Limb (tissue), 2 donors: ENCODE measurements around the gene SOCS7.

Experiments
- DNase-seq, 2 donors: peaks; one replicate each; pipeline ENCODE4 v3.0.0-alpha.2; 2016; ENCODE audit errors: extremely low spot score in 2 of 2

Gene SOCS7

GRCh38 chr17:38351412-38352222 is at the start of gene SOCS7:
Gene SOCS7, plus strand, starts transcription at chr17:38351844. Its CDS starts 209 bp downstream, at chr17:38352053.
- DNase-seq: peak; percentile 94 to 98

DNA sequence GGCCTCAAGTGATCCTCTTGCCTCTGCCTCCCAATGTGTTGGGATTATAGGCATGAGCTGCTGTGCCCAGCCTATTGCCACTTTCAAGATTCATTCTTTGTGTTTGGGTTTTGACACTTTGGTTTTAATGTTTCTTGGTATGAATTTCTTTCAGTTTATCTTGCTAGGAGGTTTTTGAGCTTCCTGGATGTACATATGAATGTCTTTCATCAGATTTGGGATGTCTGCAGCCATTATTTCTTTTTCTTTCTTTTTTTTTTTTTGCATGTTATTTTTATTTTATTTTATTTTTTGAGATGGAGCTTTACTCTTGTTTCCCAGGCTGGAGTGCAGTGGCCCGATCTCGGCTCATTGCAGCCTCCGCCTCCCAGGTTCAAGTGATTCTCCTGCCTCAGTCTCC is 36.1 kb upstream of the SOCS7 start:
- DNase-seq: no peak

GRCh38 chr17:38317081-38317480 is 34.6 kb upstream of the SOCS7 start:
- DNase-seq: no peak

GRCh38 chr17:38320482-38320881 is 31.2 kb upstream of the SOCS7 start:
- no peak for DNase-seq

- DNase-seq: peak; percentile 26 to 74
Observed at GRCh38 chr17:38322156-38322779, 29.4 kb upstream of the SOCS7 start.

DNA sequence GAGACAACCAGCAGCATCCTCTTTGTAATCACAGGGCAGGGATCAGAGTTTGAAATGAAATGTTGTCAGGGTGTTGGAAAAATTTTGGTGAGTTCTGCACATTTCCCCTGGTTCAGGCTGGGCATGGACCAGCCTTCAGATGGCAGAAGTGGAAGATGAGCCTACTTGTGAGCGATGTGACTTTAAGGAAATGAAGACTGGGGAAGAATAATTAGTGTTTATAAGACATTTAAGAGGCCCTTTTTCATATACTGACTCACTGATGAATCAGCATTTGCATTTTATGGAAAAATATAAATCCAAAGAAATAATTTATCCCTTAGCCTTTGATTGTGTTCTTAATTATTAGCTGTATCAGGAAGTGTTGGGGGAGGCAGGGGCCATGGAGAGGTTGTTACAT is 28.7 kb upstream of the SOCS7 start:
- DNase-seq: no peak

- no peak for DNase-seq
Observed at GRCh38 chr17:38324141-38324697, 27.4 kb upstream of the SOCS7 start.

DNA sequence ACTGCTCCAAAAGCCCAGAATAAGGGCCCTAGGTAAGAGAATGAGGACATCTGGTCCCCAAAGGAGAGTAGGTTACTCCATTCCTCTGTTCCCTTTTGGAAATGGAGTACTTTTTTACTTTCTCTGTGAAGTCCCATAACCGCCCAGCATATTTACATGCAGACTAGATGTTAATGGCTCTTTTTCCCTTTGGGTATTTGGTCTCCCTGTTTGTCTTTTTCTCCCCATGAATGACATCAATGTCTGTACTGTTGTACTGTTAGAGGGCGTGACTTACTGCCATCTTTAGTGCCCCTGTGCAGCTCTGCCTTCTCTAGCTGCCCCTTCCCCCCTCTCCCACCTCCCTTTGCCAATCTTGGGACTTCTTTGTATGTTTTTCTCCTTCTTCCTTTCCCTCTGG is 26.9 kb upstream of the SOCS7 start:
- no peak for DNase-seq

DNA sequence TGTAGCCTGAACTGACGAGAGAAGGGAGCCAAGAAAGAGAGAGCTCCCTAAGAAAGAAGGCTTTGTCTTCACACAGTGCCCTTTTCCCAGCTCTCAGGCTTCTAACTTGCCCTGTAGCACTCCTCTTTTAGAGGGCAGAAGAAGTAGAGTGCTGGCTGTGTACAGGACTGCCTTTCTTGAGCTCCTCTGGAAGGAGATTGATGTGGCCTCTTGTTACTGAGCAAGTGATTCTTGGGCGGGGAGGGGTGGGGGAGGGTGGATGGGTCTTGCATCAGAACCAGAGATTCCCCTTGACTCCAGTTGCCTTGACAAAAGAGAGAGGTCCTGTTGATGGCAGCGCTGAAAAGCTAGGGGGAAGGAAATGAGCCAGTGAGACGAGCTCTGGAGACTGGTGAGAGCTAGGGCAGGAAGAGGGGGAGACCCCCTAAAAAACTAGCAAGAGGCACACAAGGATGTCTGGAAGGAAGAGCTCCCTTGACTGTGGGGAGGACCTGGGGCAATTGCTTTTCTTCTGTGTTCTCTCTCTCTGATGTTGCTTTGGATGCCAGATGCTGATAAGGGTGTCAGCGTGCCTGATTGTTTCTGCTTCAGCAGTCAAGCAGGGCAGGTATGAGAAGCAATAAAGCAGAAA is 26.3 kb upstream of the SOCS7 start:
- no peak for DNase-seq

GRCh38 chr17:38326996-38327792 is 24.4 kb upstream of the SOCS7 start:
- no peak for DNase-seq

DNA sequence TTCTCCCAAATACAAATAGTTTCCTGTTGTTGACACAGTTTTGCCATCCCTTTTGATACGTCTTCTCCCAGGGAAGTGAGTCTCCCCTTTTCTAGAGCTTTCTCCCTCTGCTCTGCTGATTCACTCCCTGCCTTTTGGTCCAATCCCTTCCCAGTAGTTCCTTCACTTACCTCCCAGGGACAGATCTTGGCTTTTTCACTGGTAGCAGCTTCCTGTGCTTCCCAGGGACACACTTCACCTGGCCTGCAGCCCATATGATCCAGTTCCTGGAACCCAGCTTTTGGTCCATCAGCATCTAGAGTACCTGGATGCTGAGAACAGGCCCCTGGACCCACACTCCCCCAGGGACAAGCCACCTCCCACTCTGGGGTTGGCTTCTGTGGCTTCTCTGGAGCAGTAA is 23.7 kb upstream of the SOCS7 start:
- no peak for DNase-seq

DNA sequence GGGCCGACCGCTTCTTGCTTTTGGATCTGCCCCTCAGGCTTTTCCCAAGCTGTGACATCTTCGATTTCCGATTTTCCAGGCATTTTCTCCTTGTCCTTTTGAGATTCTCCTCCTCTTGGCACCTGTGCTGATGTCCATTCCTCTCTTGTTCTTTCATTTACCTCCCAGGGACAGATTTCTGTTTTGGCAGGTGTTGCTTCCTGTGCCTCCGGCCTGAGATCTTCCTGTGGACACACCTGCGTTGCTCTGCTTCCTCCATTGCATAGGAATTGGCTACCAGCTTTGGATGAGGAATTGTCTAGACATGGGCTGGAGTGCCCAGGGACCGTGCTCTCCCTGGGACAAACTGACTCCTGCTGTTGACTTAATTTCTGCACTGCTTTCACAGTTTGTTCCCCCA is 23.0 kb upstream of the SOCS7 start:
- DNase-seq: no peak

DNA sequence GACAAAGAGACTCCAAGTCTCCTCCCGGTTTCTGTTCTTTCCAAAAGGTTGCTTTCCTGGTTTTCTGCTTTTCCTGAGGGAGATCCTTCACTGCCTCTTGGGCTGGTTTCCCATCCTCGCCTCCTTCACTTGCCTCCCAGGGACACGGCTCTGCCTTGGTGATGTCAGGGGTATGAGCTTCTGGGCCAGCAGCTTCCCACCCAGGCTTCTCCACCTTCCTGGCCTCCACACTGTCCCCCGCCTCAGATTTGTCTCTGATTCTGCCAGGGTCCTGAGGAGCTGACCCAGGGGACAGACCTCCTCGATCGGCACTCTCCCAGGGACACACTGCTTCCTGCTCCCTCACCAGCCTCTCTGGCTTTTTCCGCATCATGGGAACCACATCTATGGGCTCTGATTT is 22.4 kb upstream of the SOCS7 start:
- DNase-seq: no peak

GRCh38 chr17:38329808-38330730 is 21.6 kb upstream of the SOCS7 start:
- no peak for DNase-seq

DNA sequence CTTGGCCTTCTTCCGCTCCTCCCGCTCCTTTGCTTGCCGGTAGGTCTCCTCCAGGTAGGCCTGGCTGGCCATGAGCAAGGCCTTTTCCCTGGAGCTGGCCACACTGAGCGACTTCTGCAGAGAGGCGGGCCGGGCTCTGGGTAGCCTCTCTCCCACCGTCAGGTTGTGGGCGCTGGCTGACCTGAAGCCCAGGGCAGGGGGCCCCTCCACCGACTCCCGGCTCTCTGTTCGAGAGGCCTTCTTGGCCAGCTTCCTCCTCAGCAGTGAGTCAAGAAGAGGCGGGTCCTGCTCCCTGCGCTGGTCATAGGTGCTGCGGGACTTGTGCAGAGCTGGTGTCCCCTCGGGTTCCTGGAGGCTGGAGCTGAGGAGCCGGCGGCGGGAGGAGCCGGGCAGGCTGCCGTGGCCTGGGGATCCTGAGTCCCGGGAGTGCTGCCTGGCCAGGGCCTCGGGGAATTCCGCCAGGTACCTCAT is 20.7 kb upstream of the SOCS7 start:
- DNase-seq: no peak

DNA sequence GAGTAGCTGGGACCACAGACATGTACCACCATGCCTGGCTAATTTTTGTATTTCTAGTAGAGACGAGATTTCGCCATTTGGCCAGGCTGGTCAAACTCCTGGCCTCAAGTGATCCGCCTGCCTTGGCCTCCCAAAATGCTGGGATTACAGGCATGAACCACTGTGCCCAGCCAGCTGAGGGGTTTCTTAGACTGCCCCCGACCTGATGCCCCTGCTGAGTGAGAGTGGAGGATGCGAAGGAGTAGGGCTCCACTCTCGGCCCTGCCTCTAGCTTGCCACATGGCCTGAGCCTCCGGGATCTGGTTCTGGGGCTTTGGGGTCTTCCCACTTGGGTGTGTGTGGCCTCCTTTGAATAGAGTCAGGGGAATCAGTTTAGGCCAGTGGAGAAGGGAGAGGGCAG is 18.9 kb upstream of the SOCS7 start:
- no peak for DNase-seq

DNA sequence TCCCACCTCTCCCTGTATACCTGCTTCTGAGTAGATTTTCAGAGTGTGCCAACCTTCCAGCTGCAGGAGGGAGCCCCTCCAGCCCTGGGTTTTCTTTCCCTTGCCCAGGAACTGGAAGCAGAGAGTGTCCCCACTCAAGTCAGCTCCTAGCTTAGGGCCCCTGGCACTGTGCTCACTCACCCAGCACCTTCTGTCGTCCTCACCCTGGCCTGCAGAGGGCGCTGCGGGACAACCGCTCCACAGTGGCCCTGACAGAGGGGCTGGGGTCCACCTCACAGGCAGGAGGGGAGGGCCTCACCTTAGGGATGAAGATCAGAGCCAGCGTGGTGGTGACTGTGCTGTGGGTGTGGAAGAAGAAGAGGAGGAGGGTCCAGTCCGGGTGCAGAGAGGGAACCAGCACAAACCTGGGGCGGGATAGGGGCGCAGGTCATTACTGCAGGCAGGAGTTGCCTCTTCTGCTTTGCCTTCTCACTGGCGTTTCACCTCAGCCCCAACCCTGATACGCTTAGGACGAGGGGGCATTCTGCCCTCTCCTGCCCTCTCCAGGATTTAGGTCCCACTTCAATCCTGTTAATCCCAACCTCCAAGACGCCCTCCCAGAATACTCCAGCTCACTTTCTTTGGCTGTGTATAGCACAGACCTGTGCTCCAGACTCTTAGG is 17.9 kb upstream of the SOCS7 start:
- no peak for DNase-seq

DNA sequence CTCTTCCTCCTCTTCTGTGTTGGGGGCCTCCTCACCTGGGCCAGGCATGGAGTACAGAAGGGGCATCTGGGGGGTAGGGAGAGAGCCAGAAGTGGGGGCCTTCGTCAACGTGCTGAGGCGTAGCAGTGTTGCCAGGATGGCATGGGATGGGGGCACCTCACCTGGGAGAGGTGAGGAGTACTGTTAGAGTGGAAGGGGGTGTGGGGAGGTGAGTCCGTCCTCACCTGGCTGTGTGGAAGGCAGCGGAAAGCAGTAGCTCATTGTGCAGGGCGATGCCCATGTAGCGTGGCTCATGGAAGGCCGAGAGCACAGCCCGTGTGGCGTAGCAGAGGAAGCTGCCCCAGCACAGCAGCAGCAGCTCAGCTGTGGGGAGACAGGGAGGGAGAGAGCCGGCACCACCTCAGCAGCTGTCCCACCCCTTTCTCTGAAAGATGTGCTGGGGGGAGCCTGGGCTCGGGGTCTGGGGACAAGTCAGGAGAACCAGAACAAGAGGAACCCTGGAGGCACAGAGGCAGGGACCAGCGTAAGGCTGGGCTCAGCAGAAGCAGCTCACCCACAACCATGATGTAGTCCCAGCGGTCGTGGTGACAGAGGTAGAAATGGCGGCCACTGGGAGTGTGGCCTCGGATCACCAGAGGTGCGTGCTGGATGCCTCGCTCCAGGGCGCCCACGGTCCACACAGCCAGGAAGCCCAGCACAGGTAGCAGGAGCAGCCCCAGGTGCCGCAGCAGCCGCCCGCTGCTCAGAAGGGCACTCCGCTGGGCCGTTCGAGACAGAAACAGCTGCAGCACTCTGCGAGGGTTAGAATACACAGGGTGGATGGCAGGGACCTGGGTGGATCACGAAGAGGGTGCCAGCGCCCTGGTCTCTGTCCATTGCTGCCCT is 16.9 kb upstream of the SOCS7 start:
- DNase-seq: no peak

GRCh38 chr17:38336838-38337237 is 14.8 kb upstream of the SOCS7 start:
- DNase-seq: no peak
